Breast epithelium (tissue), 3 donors: ENCODE results near the gene AIM2.

Experiments
- POLR2A ChIP-seq: fragments of 450-650 bp; IDR thresholded peaks from one replicate; pipeline ENCODE4 v1.6.1; 2016; ENCODE audit warnings: antibody characterized with exemption, mild to moderate bottlenecking, moderate library complexity
- POLR2AphosphoS5 ChIP-seq, 3 donors: sonication (generic); formaldehyde crosslinking; IDR thresholded peaks; one replicate each; pipeline ENCODE4 v1.6.1; 2017; ENCODE audit warnings: antibody characterized with exemption in 3 of 3
- TF ChIP-seq, protein P1 (sequence below), 3 donors: fragments of 450-650 bp; IDR thresholded peaks; one replicate each; pipeline ENCODE4 v1.5.1; 2016 to 2017; ENCODE audit warnings: antibody characterized with exemption in 3 of 3, mild to moderate bottlenecking in 3 of 3, moderate library complexity in 3 of 3

DNA sequence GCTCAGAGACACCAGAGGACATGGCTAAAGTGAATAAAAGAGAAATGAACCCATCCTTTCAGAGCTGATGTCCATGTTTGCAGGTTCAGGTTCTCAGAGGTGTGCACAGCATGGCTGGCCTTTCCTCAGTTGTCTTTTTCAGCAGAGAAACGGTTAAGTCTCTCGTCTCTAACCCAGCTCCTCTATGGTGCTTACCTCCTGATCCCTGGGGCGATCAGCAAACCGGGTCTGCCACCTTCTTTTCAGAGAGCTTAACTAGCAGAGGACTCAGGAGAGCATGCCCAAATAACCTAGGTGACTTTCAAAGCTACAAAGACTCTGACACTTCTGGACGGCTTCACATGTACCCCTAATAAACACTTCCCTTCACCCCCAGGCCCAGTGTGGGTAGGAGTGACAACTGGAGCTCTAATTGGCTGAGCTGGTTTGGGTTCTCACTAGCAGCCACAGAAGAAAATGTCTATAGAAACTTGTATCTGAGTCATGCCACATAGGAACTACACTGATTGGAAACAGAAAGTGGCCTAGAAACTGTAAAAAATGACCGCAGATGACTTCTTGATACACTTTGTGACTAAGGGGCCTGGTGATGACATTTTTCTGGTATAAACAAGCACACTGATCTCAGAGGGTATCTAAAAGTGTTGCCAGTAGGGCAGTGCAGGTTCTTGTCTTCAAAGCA, at the start of gene AIM2:
- TF ChIP-seq POLR2A (no peak), POLR2AphosphoS5 (IDR thresholded peaks at IDR 0.05) (no peak)
- TF ChIP-seq, protein P1, sequence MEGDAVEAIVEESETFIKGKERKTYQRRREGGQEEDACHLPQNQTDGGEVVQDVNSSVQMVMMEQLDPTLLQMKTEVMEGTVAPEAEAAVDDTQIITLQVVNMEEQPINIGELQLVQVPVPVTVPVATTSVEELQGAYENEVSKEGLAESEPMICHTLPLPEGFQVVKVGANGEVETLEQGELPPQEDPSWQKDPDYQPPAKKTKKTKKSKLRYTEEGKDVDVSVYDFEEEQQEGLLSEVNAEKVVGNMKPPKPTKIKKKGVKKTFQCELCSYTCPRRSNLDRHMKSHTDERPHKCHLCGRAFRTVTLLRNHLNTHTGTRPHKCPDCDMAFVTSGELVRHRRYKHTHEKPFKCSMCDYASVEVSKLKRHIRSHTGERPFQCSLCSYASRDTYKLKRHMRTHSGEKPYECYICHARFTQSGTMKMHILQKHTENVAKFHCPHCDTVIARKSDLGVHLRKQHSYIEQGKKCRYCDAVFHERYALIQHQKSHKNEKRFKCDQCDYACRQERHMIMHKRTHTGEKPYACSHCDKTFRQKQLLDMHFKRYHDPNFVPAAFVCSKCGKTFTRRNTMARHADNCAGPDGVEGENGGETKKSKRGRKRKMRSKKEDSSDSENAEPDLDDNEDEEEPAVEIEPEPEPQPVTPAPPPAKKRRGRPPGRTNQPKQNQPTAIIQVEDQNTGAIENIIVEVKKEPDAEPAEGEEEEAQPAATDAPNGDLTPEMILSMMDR (IDR thresholded peaks at IDR 0.05) = no peak
